NAMALWA (cell line): ENCODE results near the gene TRIM27.
"Not testable (repeated sequence)": the region's sequence is repeated elsewhere in the genome, so short reads cannot be mapped to it uniquely, and the experiment has no call there.

Experiments used
- DNase-seq: peaks from one replicate; pipeline ENCODE4 v3.0.0-alpha.2; 2015; ENCODE audit warnings: low spot score

TRIM27 gene

GRCh38 chr6:28943223-28943556 is 19.4 kb upstream of the TRIM27 start:
- DNase-seq: no peak

DNA sequence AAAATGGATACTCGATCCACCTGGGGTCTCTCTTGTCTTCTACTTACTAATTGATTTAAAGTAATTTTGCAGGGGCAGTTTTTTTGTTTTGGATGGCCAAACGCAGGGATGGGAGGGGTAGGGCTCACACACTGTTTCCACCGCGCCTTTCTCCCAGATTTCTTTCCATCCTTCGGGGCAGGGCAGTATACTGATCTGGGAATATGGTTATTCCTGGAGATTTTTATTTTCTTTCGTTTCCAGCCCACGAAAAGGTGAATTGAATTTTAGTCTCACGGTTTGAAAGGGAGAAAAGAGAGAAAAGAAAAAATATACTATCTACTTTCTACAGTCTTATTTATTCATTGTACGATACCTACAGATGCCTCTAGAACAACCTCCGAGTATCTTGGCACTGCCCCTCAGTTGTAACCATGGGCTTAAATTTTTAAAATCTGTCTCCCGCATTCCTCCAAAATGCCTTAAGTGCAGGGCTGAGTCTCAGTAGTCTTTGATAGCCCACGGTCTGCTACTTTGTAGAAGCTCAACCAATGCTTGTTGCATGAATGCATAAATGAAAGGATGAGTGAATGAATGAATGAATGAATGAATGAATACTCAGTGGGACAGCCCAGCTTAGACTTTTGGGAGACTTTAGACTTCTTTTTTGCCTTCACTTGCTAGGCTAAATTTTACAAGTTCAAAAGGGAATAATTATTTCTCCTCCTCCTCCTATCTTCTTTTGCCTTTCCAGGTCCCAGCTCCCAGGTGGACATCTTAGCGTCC is 18.1 kb upstream of the TRIM27 start:
- DNase-seq: peak; percentile 56

DNA sequence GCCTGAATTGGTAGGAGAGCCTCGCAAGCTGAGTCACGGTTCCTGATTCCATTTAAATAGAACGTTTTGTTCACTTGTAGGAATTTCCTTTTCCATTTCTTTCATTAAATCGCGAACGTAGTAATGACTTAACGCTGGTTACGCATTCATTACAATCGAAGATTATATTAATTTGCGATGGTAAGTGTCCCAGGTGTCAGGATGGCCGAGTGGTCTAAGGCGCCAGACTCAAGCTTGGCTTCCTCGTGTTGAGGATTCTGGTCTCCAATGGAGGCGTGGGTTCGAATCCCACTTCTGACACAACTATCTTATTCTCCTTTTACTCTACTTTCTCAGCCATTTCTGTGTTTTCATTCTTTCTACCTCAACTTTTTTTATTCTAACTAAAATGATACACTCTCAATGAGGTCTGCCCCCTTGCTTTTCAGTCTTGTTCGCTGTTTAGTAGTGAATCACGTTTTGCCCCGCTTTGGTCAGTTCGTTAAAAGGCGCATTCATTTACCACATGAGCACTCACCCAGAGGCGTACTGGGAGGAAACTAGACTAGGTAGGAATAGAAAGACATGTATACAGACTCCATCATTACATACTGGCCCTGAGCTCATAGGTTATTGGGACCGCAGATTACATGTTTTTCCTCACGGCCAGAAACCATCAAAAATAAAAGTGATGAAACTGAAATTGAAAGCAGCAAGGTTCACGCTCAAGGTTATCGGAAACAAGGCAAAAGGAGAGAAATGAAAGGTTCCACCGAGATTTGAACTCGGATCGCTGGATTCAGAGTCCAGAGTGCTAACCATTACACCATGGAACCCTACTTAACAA is 17.3 kb upstream of the TRIM27 start:
- DNase-seq: peak; percentile 96

GRCh38 chr6:28940294-28940857 is 16.6 kb upstream of the TRIM27 start:
- DNase-seq: peak; percentile 87

DNA sequence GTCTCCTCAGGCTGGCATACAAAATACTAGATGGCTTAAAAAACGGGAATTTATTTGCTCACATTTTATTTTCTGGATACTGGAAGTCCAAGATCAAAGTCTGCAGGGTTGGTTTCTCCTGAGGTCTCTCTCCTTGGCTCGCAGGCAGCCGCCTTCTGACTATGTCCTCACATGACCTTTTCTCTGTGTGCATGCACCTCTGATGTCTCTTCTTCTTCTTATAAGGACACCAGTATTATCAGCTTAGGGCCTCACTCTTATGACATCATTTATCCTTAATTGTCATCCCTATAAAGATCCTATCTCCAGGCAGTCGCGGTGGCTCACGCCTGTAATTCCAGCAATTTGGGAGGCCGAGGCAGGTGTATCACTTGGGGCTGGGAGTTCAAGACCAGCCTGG is 9.3 kb upstream of the TRIM27 start:
- no peak for DNase-seq

DNA sequence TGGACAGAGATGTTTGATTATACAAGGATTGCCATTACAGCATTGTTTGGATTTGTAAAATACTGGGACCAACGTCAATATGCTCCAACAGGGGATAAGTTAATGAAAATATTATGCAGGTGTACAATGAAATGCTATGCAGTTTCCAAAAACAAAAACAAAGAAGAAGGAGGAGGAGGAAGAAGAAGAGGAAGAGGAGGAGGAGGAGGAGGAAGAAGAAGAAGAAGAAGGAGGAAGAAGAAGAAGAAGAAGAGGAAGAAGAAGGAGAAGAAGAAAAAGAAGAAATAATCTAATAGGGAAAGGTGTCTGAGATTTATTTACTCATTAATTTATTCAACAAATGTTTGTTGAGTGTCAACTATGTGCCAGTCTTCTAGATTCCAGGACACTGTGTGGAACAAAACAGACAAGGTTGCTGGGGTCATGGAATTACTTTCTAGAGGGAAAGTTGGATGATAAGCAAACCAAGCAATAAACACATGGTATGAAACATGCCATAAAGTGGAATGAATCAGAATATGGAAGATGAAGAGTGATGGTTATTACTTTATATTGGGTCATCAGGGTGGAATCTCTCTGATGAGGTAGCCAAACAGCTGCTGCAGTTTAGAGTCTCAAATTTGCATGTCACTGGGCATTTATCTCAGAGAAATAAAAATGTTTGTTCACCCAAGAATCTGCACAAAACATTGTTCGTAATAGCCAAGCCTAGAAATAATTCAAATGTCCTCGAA is 6.3 kb upstream of the TRIM27 start:
- DNase-seq: no peak

DNA sequence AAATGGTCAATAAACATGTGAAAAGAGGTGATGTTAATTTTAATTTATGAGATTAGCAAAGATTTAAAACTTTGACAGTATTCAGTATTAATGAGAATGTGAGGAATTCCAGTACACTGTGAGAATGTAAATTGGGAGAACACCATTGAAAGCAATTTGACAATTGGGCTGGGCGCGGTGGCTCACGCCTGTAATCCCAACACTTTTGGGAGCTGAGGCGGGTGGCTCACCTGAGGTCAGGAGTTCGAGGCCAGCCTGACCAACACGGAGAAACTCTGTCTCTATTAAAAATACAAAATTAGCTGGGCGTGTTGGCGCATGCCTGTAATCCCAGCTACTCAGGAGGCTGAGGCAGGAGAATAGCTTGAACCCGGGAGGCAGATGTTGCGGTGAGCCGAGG is 5.6 kb upstream of the TRIM27 start:
- DNase-seq: not testable (repeated sequence)

DNA sequence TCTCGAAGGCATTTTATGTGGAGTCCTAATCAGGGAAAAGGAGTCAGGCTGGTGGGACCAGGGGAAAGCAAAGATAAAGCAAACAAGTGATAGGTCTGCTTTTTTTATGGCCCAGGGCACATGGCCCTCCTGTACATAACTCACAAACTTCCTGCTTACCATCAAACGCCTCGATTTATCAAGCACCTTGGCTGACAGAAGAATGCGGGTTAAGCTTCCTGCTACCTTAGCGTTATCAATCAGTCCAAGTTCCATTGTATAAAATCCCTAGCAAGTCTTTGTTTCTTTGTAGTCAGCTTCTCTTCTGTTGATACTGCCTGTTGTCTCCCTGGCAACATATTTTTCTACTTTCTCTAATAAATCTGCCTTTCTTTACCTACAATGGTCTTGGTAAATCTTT is 4.1 kb upstream of the TRIM27 start:
- DNase-seq: no peak

- peak; percentile 65 for DNase-seq
Observed at GRCh38 chr6:28922821-28923317, 916 bp downstream of the TRIM27 start.

DNA sequence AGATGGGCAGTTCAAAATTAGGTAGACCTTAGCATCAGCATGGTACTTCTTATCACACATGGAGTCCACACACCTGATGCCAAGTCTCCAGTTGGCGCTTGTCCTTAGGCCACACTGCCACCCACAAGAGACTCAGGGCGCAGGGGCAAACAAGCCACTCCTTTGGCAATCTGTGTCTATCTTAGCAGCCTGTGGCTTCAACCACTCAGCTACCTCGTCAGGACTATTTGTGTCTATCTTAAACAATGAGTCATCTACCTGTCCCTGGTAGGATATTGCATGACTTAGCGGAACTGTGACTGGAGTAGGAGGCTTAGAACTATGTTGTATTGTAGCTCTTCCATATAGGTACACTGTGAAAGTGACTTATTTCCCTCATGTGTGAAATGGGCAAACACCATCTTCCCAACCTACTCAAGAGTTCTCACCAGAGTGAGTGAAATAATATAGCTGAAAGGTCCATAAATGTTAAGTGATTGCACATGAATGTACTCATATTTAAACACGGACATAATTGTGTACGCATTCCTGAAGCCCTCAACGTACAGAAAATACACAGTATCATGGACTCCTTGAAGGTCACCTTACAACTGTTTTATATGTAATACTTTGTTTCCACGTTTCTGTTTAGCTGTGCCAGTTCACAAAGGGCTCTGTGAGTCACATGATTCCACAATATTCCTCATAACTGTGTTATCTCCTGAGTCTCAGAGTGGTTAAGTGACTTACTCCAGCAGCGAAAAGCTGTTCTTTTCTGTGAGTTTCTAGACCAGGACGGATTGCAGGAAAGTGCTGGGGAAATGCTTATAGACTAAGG is 1.6 kb downstream of the TRIM27 start:
- DNase-seq: no peak

DNA sequence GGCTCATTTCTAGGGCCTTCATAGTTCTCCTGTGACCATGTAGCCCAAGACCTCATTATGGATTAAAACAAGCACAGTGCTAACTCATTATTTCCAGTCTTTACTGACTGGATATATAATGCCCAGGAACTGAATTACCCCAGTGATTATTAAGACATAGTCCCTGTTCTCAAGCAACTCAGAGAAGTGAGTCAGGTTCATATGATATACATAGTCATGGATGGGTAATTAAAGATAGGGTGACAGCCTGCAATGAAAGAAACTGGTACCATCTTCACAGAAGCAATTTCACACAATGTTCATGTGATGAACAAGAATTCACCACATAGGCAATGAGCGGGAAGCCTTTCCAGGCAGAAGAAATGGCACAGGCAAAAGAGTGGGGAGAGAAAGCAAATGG is 3.5 kb downstream of the TRIM27 start:
- DNase-seq: no peak

DNA sequence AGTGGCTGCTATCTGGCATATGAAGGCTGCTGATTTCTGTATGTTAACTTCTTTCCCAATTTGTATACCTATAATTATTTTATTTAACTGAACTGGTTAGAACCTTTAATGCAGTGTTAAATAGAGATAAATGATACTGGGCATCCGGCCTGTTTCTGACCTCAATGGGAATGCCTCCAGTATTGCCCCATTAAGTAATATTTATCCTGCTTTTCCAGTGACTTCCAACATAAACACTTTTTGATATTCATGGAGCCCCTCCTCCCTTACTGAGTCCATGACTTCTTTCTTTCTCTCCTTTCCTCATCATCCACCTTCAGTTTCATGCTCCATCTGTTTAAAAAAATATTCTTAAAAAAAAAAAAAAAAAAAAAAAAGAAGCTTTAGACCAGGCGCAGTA is 8.8 kb downstream of the TRIM27 start:
- DNase-seq: no peak

DNA sequence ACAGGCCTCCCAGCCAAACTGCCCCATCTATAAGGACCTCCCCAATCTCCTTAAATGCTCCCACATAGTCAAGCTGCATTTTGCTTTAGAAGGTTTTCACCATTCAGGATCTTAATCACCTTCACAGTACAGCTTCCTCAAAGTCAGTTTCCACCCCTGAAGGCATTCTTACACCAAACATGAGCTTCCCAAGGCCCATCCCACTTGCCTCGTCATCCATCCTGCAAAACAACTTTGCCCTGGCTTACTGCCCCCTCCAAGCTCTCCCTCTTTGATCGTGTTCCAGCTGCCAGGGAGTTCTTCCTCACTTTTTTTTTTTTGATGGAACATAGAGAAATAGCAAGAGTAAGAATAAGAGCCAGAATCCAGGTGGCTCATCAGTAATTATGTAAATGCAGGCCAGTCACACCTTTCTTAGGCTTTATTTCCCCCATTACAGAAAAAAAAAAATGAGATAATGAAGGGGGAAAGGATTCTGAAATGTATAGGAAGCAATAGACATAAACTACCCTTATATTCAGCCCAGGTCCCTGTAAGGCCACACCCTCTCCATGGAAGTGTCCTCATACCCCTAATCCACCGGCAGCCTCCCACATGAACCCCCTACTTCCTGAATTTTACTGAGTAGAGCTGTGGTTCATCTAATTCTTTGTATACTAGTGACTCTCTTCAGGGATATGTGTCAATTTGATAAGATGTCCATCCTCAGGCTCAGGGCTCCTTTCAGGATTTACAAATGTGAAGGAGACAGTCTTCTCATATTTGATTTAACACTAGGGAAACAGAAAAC is 12.7 kb downstream of the TRIM27 start:
- DNase-seq: no peak

DNA sequence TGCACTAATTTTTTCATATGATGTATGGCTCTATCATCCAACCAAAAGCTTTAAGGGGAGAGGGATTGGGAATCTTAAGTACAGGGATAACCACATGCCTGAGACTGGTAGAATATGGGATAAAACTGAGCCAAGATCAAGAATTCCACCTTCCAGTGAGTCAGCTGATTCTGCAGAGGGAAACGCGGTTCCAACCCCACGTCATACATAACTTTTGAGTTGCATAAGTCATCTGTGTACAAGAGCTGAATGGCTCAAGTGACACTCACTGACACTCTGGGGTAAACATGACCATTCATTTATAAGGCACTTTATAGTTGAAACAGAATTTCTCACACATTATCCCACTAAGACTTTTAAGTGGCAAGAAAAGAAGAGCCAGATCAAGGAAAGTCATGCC is 16.4 kb downstream of the TRIM27 start:
- DNase-seq: no peak

- DNase-seq: no peak
Observed at GRCh38 chr6:28906669-28907068, 17.1 kb downstream of the TRIM27 start.

GRCh38 chr6:28903686-28904085 is 20.1 kb downstream of the TRIM27 start:
- DNase-seq: no peak

DNA sequence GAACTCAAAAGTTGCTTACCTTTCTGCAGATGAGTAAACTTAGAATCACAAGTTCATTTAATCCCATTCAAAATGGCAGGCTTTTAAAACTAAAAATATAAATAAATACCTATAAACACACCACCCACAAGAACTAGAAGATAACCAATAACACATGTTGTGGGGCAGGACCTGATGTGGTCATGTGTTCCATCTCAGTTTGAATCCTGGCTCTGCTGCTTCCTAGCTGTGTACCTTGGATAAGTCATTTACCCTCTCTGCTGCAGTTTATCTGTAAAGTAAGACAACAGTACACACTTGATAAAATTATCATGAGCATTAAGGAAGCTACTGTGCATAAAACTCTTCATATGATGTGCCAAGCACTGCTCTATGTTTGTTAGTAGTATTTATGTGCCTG is 22.0 kb downstream of the TRIM27 start:
- no peak for DNase-seq

DNA sequence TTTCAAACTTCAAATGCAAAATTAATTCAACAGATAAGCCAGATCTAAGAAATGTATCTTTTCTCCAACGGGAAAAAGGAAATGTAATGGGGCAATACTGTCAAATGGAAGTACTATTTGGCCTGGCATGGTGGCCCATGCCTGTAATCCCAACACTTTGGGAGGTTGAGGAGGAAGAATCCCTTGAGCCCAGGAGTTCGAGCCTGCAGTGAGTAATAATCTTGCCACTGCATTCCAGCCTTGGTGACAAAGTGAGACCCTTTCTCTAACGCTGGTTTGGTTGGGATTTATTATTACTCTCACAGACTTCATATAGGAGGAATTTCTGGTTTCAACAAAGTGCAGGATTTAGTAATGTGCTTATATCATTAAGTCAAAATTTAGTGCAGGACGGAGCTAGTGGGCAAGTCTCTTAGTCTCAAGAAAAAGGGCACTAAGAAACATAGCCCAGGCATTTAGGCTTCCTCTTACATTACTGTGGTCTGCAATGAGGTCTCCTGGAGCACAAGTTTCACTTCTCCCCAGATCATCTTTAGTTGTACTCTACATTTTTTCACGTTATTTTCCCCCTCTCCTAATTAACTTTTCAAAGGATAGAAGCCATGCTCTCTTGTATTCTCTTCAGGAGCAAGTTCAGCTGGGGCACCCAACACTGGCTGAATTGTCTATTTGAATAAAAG is 23.1 kb downstream of the TRIM27 start:
- no peak for DNase-seq

DNA sequence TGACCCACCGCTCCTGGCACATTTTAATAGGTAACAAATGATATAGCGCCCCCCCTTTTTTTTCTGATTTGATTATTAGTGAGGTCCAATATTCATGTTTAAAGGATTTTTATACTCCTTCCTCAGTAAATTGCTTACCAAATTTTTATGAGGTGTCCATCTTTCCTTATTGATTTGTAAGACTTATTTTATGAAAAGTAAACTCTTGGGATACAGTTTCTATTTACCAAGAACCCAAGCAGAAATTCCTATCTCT is 25.1 kb downstream of the TRIM27 start:
- peak; percentile 22 for DNase-seq

- DNase-seq: no peak
Observed at GRCh38 chr6:28897369-28897745, 26.4 kb downstream of the TRIM27 start.
